Activated CD4-positive, alpha-beta T cell treated with anti-CD3 and anti-CD28 coated beads for 1 hour (primary cell): ENCODE data around the gene HYDIN.

Experiments
- DNase-seq: peaks from one replicate; pipeline ENCODE4 v3.0.0-alpha.2; 2020

HYDIN gene

DNA sequence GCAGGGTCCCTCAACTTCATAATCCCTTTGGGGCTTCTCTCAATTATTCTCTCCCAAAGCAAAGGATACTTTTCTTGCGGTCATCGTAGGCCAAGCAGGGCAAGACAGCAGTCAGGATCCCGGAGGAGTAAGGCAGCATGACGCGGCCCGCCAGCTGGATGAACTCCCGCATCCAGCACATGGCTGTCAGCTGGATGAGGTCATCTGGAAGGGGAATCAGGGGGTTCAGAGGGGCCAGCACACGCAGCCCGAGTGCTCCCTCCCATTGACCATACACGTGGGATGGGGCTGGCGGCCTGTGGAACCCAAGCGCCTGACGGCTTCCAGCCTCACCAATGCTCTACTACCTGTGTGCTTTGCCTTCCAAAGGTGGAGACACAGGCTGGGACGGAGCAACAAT, 448.7 kb downstream of the HYDIN start:
- no peak for DNase-seq

DNA sequence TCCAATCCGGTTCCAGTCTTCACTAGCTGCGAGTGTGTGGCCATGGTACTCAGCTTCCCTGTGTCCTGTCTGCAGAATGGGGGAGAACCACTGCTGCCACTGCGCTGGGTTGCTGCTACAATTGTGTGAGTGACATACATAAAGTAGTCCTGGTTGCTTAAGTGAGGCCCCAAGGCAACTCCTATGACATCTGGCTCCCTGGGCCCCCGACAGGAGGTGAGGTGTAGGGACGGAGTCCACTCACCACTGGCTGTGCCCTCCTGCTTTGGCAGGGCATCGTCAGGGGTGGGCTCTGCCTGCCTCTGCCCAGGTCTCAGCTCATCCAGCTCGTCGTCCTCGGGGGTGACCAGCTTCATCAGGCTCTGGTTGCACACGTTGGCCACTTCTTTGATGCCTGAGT, 450.0 kb downstream of the HYDIN start:
- DNase-seq, result no peak

DNA sequence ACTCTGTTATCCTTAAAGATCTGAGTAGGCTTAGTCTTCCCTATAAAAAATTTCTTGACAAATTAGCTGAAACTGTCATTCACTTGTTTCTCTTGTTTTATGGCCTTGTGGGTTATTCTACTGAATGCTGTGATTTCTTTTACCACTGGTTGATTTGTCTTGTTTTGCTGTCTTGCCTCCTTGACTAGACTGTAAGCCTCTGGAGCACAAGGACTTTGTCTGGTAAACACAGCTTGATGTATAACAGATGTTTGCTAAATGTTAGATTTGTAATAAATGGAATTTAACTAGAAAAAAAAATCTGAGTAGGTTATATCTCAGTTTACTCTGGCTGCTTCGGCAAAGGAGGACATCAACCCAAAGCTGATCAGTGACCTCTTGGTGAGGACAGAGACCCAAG, 451.2 kb downstream of the HYDIN start:
- DNase-seq, result no peak

DNA sequence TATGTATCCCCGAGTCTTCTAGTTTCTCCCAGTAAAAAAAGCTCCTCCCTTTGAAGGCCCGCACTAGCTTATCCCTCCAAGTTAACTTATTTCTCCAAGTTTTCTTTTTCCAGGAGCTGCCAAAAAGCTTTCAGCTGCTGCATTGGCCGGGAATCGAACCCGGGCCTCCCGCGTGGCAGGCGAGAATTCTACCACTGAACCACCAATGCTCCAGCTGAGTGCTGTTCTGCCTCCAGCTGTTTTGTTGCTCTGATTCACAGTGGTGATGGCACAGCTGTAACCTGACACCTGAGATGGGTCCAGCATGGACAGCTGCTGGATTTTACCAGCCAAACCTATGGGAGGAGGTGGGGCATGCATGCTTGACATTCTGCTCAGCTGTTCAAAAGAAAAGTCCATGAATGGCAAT, 451.6 kb downstream of the HYDIN start:
- no peak for DNase-seq

DNA sequence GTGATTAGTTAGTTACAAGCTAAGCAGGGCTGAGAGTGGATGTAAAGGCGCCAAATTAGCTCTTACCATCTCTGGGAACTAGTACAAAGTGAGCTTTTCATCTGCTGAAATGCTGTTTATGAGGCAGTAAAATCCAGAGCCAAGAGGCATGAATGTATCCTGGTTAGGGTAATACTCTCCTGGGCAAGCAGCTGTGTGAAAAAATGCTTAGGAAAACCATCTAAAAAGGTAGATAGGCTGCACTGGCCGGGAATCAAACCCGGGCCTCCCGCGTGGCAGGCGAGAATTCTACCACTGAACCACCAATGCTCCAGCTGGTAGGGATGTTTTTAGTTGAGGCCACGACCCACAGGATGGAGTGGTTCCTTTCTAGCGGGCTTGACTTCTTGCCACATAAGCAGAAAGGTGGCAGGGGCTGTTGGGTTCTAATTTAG, 452.5 kb downstream of the HYDIN start:
- no peak for DNase-seq

DNA sequence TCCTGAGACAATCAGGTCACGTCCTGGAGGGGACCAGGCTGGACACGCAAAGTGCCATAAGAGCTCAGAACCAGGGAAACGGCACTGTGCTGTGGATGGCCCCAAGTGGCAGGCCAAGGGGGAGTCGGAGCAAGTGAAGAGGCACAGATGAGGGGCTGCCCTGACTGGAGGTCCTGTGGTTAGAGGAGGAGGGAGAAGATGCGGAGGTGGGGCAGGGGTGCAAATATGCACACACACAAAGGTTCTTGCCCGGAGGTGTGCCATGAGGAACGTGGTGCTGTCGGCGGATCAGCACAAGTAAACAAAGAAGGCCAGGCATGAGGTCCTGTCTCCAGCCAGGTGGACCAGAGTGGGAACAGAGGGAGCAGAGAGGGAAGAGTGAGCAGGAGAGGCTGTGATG, 453.0 kb downstream of the HYDIN start:
- DNase-seq, result no peak

DNA sequence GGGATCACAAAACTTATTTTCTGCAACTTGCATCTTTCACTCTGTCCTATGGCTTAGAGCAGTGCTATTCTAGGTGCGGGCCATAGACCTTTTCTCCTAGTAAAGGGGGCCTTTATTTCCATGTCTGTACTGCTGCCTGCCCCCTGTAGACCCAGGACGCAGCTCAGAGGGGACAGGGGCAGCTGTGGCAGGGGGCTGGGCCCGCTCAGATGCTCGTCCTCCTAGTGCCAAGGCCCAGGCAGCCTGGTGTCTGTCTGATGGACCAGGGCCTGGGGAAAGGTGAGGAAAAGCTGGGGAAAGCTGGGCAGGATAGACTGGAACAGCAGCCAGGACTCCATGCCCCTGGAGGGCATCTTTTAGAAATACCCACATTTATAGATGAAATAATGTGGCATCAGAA, 455.1 kb downstream of the HYDIN start:
- DNase-seq, result no peak

DNA sequence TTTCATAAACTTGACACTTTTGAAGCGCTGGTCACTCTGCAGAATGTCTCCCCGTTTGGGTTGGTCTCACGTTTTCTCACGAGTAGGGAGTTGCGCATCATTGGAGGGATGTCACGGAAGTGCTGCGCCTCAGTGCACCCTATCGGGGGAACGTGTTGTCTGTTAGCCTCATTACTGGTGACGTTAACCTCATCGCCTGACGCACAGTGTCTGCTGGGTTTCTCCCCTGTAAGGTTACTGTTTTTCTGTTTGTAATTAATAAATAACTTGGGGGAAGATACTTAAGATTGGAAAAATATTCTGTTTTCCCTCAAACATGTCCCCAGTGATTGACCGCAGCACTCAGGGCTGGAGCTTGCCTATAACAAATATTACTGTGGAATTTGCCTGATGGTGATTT, 456.3 kb downstream of the HYDIN start:
- no peak for DNase-seq

DNA sequence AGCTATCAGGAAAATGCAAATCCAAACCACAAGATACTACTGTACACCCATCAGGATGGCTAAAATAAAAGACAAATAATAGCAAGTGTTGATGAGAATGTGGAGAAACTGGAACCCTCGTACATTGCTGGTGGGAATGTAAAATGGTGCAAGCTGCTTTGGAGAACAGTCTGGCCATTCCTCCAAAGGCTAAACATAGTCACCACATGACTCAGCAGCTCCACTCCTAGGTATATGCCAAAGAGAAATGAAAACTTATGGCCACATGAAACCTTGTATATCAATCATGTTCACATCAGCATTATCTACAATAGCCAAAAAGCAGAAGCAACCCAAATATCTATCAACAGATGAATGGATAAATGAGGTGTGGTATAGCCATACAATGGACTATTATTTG, 458.0 kb downstream of the HYDIN start:
- DNase-seq, result no peak

DNA sequence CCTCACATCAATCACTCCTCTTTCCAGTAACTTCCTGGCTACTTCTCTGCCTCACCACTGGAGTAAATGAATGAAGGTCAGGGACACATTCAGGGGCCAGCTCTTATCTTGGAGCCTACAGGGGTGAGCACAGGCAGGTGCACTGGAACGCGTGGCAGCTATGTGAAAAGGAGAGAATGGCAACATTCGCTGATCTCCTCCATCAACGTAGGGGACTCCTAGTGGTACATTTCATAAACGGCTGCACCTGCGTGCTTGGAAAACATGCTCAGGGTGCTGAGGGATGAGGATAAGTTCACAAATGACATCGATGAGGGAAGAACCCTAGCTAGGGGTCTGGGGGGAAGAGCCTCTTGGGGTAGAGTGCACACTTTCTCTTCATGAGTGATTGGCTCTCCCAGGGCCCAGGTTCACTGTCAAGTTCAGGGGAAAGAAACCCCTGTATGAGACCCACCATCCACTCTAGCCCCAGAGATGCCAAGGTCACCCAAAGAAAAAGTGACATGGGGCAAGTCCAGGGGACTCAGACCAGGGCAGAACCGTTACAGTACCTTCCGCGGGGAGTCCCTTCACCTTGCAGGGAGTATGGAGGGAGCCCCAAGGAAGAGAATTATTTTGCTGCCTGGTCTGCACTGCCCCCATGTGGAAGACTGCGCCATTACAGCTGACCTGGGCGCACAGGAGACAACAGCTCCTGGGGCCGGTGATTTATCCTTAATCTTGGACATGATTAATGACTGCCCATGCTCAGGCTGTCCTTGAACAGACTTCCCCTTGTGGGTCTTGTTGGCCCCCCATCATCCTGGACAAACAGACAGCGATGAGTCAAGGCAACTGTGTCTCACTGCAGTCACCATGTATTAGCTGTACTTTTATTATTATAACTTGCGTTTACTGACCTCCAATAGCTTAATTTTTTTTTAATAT, 459.6 kb downstream of the HYDIN start:
- DNase-seq, result peak; percentile 20

DNA sequence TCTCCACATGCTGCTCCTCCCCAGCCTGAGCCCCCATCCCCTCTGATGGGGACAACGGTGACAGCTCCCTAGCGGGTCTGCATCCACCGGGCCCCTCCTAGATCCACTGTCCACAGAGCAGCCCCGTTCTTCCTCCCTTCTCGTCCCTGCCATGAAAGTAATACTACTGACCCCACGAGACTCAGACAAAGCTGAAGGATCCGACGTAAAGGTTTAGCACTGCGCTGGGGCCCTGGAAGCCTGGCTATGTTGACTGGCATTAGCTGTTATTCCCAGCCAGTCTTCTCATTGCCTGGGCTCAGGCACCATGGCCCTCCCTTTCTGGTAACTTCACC, 460.3 kb downstream of the HYDIN start:
- DNase-seq, result no peak

DNA sequence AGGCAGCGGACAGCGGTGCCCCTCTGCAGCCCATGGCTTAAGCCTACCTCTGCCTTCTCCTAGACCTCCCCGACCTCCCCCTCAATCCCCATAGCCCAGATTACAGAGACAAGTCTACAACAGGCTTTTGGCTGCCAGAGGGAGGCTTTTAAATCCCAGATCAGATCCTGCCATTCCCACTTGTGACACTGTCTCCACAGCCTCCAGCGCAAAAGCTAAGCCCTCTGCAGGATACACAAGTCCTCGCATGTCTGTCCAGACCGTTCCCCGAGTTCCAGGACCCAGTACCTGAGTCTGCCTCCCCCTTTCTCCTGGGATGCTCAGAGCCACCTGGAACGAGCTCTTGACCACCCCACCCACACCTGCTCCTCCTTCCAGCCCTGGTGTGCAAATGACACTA, 460.8 kb downstream of the HYDIN start:
- DNase-seq, result no peak

DNA sequence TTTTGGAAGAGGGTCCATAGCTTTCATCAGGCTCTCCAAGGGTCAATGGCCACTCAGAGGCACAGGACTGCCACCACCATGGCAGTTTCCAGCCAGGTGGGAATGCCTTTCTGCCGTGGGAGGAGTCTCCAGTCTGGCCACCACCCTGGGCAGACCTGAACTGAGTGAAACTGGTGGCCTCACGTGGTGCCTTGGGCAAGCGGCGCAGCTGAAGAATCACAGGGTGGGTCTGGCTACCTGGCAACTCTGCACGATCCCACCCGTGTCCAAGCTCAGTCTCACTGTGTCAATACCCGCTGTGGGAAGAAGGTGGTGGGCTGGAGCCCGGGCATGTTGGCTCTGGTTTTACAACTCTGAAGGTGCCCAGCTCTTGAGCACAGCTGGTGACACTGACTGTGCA, 461.4 kb downstream of the HYDIN start:
- DNase-seq, result no peak

DNA sequence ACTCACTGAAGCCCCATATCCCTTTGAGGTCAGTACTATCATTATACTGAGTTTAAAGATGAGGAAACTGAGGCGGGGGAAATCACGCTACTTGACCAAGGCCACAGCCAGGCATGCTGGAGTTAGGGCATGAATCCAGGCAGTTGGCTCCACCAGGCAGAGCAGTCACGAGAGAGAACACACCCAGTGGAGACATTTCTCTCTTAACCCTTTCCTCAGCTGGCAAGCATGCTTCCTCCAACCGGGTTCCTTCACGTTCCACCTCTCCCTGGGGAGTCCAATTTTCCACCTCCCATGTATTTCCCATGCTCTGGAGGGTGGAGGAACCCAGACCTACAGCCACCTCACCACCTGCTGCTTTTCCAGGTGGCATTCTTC, 462.3 kb downstream of the HYDIN start:
- no peak for DNase-seq

DNA sequence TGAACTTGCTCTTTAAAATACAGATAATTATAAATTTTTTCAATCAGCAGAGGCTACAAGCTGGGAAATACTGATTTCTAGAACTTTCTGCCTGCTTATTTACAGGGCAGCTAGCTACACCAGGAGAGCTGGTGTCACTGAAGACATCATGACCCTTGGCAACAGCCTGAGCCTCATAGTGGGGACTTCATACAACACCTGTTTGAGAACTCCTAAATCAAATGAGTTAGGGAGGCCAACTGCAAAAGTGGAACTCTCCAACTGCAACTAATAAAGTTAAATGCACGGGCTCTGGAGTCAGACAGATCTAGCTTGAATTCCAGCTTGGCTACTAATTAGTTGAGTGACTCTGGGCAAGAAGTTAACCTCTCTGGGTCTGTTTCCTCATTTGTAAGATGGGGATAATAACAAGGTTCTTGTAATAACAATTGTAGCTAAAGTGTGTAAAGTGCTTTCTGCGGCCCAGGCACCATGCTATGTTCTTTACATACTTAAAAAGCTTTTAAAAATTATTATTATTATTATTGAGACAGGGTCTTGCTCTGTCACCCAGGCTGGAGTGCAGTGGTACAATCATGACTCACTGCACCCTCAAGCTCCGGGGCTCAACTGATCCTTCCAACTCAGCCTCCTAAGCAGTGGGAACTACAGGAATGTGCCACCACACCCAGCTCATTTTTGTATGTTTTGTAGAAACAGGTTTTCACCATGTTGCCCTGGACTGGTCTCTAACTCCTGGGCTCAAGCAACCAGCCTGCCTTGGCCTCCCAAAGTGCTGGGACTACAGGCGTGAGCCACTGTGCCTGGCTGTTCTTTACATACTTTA, 462.9 kb downstream of the HYDIN start:
- DNase-seq, result no peak

DNA sequence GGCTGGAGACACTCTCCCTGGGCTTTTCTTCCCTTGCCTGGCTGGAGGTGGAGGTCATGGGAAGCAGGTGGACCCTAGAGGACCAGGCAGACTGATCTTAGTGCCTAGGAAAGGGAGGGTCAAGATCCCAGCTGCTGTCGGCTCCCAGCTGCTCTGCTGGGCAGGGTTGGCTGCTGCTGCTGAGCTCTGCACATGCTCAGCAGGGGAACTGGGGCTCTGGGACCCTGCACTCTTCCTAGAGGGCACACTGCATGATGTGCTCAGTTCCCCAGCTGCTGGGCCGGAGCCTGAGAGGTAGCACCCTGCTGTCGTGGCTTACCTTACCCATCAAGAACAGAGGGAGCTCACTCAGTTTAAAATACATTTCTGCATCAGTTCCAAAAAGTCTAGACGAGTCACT, 463.9 kb downstream of the HYDIN start:
- no peak for DNase-seq

DNA sequence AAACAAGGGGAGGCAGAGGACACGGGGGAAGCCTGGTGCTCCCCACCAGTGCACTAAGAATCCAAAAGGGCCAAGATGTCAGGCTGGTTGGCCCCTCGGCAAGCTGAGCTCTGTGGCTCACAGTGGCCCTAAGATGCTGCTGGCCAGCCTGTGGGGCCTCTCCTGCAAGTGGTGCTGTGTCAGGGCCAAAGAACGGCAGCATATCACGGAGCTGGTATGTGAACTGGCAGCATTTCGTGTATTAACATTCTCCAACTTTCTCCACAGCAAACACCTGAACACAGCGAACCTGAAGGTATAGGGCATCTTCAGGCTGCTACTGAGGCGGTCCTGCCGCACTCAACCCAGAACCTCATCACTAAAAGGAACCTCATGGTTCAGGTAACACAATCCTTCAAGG, 464.3 kb downstream of the HYDIN start:
- no peak for DNase-seq

DNA sequence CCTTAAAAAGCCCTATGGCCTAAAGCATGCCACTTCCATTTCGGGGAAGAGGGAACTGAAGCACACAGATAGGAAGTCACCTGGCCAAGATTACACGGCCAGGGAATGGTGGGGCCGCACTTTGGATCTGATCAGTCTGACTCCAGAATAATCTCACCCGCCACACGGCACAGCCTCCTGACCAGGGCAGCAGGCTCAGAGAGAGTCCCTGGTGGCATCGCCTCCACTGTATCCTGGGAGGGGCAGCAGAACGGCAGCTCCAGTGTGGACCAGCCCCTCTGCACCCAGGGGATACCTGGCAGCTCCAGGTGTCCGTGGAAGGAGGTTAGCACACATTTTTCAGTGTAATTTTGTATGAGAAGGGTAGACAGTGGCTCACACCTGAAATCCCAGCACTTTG, 465.0 kb downstream of the HYDIN start:
- no peak for DNase-seq

DNA sequence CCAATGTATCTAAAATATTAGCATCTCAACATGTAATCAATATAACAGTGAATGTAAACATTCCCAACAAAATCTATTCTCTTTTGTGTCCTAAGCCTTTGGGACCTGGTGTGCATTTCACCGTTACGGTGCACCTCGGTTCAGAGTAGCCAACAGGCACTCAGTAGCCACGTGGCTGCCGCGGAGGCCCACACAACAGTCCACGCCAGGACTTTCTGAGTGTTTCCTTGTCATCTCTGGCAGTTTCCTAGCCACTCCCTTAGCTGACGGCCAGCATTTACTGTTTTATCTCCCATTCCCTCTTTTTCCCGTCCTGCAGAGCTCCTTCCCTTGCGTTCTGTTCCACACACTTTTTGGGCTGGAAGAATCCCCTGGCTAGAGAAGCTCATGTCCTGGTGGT, 465.9 kb downstream of the HYDIN start:
- no peak for DNase-seq

DNA sequence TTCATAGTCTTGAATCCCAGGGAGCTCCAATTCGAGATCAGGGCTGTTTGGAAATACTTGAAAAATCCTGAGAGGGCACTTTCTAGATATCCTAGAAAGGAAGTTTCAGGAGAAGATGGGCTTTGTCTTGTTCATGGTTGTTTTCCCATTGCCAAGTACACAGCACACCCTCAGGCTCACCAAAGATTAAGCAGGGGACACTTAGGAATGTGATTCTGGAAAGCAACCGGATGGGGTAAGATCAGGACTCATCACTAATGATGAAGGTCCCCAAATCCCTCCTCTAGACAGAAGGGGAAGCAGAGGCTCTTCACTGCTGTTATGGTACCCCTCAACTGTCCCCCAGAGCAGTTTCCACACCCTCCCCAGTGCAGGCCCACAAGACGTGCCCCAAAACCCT, 470.3 kb downstream of the HYDIN start:
- DNase-seq, result no peak

DNA sequence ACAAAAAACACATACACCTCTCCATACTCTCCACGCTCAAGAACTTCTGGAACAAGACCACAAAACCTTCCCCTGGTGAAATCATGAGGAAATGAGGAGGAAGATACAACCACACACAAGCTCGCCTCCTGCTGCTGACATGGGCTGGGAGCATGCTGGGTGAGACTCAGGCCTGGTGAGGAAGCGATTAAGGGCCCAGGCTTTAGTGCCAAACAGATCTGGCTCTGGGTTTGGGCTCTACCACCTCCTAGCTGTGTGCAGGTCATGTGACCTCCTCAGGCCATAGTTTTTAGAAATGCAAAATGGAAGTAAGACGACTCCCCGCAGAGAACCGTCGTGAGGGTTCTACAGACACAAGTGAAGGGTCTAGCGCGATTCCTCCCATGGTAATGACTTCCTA, 470.9 kb downstream of the HYDIN start:
- no peak for DNase-seq

DNA sequence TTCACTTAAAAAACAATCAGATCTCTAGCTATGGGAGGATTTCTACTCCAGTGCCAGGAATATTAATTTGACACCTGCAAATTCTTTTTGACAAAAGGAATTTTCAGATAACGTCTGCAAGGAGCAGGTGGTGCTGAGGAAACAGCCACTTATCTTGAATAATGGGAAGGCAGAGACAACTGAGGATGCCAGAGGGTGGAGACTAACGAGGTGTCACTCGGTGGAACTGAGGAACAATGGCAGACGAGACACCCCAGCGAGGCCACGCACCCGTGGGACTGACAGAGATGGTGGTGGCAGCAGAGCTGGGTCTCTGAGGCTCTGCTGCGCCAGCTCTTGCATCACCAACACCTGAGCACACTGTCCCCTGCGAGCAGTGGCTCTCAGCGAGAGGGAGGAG, 471.7 kb downstream of the HYDIN start:
- DNase-seq, result no peak
